Adrenal gland (tissue), 12 donors: Measurements from ENCODE around the gene ZNF74. TPM values are rescaled to one million over a fixed set of nuclear protein-coding genes. Genes with fewer than 3 reads are reported as not detected.

ENCODE experiments used
- DNase-seq, 7 donors: peaks; one replicate each; pipeline ENCODE4 v3.0.0-alpha.2; 2019 to 2020
- H3K27ac ChIP-seq, 5 donors: fragments of 200-600 bp; sonication (generic) in 4 of 5; 1 replicate in 3 of 5; 2 replicates in 2 of 5; pipeline versions ENCODE4 v1.5.1 to v1.8.0; 2016 to 2020; ENCODE audit warnings: mild to moderate bottlenecking in 1 of 5
- H3K27me3 ChIP-seq: fragments of 200-600 bp; 2 replicates; pipeline ENCODE4 v1.8.0; 2021
- H3K36me3 ChIP-seq, 2 donors: fragments of 200-600 bp; replicated peaks in 1 of 2; 1 replicate in 1 of 2; 2 replicates in 1 of 2; pipeline versions ENCODE4 v1.5.1 to v1.8.0; 2018 to 2022
- H3K4me1 ChIP-seq, 2 donors: fragments of 200-600 bp; replicated peaks in 1 of 2; 1 replicate in 1 of 2; 2 replicates in 1 of 2; pipeline versions ENCODE4 v1.5.1 to v1.8.0; 2018 to 2021
- H3K4me3 ChIP-seq, 4 donors: fragments of 200-600 bp; sonication (generic) in 3 of 4; one replicate each; pipeline ENCODE4 v1.5.1; 2016 to 2018
- H3K9me3 ChIP-seq, 3 donors: fragments of 200-600 bp; sonication (generic) in 1 of 3; replicated peaks in 1 of 3; 1 replicate in 2 of 3; 2 replicates in 1 of 3; pipeline versions ENCODE4 v1.5.1 to v1.8.0; 2016 to 2021
- CTCF ChIP-seq, 6 experiments: fragments of 450-650 bp in 4 of 6; fragments of 200-600 bp in 2 of 6; sonication (generic) in 1 of 6; IDR thresholded peaks; 1 replicate in 5 of 6; 2 replicates in 1 of 6; pipeline versions ENCODE4 v1.5.1 to v1.8.0; 2016 to 2021; ENCODE audit warnings: antibody characterized with exemption in 6 of 6, mild to moderate bottlenecking in 2 of 6, moderate library complexity in 1 of 6
- POLR2A ChIP-seq, 2 donors: fragments of 450-650 bp; IDR thresholded peaks; one replicate each; pipeline ENCODE4 v1.6.1; 2017; ENCODE audit warnings: antibody characterized with exemption in 2 of 2, mild to moderate bottlenecking in 2 of 2, moderate library complexity in 1 of 2
- WGBS, 4 donors: extraction: QIAGEN DNeasy Blood & Tissue Kit in 2 of 4; methylation state at CpG; one replicate each; pipeline versions ENCODE4 v1.1.5 to v1.1.7; 2013 to 2017; 5-methylcytosine and 5-hydroxymethylcytosine counted together
- intact Hi-C, 2 donors: fragments of 100-400 bp; cut with DNase I; formaldehyde crosslinking; loops; one replicate each; pipeline versions ENCODE4 v1.14.1 to v1.15.0; 2022 to 2023
- polyA plus RNA-seq, 3 donors: library from polyadenylated mRNA; stranded (reverse); fragments of 200-250 nt in 2 of 3; fragments of 350-450 nt in 1 of 3; fragmentation: Illumina TruSeq in 1 of 3; extraction: RNeasy Lipid Tissue Mini Kit (QIAGEN cat#74804) in 1 of 3; gene quantifications; one replicate each; pipeline ENCODE4 v1.2.3, GENCODE V29; 2013 to 2014
- total RNA-seq, 9 donors: library from RNA; depleted of rRNA in 4 of 9; stranded (reverse); fragments of >200 nt in 4 of 9; fragments of 120-200 nt in 1 of 9; fragmentation: NEBNext Ultra II Directional in 1 of 9; extraction: Animal tissue kit (Norgen Biotek cat#: 25700) in 1 of 9; gene quantifications; one replicate each; pipeline versions ENCODE4 v1.1.0 to v1.2.4, GENCODE V29; 2013 to 2023
- donor health status: healthy with polysubstance abuse.
- donor health status: Bipolar disorder and iron deficiency.
- donor health status: DM: yes; HTN: yes; CAD: no.
- donor health status: DM: no; HTN: no; CAD: no.
- donor health status: DM: no; HTN: no; CAD: no.
- donor health status: DM: yes; HTN: yes; CAD: no.

The ZNF74 gene
- total and polyA plus RNA-seq, 12 donors = 4.4 to 28.9 (median 9.5) TPM

- WGBS, 4 donors = 65 to 72% (median 70%) methylated on average over 20 to 21 of the region's 21 CpGs
- no peak overlapping the region for H3K27ac ChIP-seq
Observed at GRCh38 chr22:20422271-20423007, 28.5 kb downstream of the ZNF74 start.

GRCh38 chr22:20423008-20423905 is 29.3 kb downstream of the ZNF74 start:
- intact Hi-C loops = loop anchor here in 1 of 2 donors (10.0 kb wide), 1 partner anchor 142 kb away; no protein-coding TSS in a partner anchor
- peaks cover 0 to 19% of the 10 kb centered on the region in 2 donors for H3K4me1 ChIP-seq
- H3K27me3 ChIP-seq = peaks cover 5% of the 10 kb centered on the region
- H3K36me3 ChIP-seq = no peaks in the 10 kb centered on the region
- DNase-seq = peak; percentile 63 to 83 (median 75)
- H3K4me3 ChIP-seq = no peak overlapping the region
- WGBS, 4 donors = 51 to 72% (median 60%) methylated on average over 10 to 20 of the region's 20 CpGs
- no peaks in the 10 kb centered on the region for H3K9me3 ChIP-seq
- no peak overlapping the region for H3K27ac ChIP-seq
- TF ChIP-seq CTCF (IDR thresholded peaks at IDR 0.05) = no peak
- TF ChIP-seq POLR2A (IDR thresholded peaks at IDR 0.05) = no peak

More at GRCh38 chr22:20422271-20423007, 28.5 kb downstream of the ZNF74 start:
- Histone ChIP-seq H3K4me1 (peaks cover 0 to 19% of the 10 kb centered on the region in 2 donors), H3K27me3 (peaks cover 5% of the 10 kb centered on the region), H3K36me3 (no peaks in the 10 kb centered on the region), H3K4me3 (no peak overlapping the region), H3K9me3 (no peaks in the 10 kb centered on the region)
- no peak for DNase-seq
- TF ChIP-seq POLR2A (IDR thresholded peaks at IDR 0.05) (no peak), CTCF (IDR thresholded peaks at IDR 0.05) (no peak)
- intact Hi-C loops = loop anchor here in 1 of 2 donors (10.0 kb wide), 1 partner anchor 142 kb away; no protein-coding TSS in a partner anchor

DNA sequence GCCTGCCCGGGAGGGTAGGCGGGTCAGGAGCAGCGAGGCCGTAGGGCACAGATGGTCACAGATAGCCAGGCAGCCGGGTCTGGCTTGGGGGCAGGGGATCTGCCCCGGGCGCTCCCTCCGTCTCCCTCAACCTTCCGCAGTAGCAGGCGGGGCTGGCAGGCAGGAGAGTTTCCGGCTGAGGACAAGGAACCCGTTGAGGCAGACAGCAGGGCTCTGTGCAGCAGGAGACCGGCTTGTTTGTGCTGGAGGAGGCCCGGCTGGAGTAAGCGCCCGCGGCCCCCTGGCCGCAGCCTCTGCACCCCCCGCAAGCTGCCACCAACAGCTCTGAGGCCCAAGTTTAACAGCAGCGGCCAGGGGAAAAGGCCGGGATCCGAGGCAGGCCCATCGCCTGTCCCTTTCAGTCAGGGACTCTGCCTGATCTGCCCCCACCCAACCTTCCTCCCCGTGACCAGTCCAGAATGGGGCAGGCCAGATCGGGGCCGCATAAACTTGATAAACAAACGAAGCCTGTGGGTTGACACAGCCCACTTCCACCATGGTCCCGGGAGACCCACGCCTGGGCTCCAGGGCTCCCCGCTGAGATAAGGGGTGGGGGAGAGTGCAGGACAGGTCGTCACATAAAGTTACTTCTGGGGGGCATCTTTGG is 30.1 kb downstream of the ZNF74 start:
- Histone ChIP-seq H3K4me1 (peaks cover 0 to 16% of the 10 kb centered on the region in 2 donors), H3K9me3 (no peaks in the 10 kb centered on the region), H3K4me3 (no peak overlapping the region), H3K27me3 (peaks cover 5% of the 10 kb centered on the region), H3K36me3 (no peaks in the 10 kb centered on the region), H3K27ac (peak overlapping the region in 1 of 5 donors; percentile 38)
- no peak for TF ChIP-seq POLR2A (IDR thresholded peaks at IDR 0.05)
- no peak for TF ChIP-seq CTCF (IDR thresholded peaks at IDR 0.05)
- 65 to 86% (median 73%) methylated on average over 15 to 31 of the region's 31 CpGs for WGBS, 4 donors
- DNase-seq = no peak
- intact Hi-C loops = loop anchor here in 1 of 2 donors (10.0 kb wide), 1 partner anchor 141 kb away; no protein-coding TSS in a partner anchor
